IMR-90 (cell line): ENCODE measurements around the gene PARP12. TPM values are rescaled to one million over a fixed set of nuclear protein-coding genes. Genes with fewer than 3 reads are reported as not detected.

Experiments
- ATAC-seq: fragments of 200-7000 bp; cut with Tn5 transposase; 2 replicates; pipeline ENCODE4 v1.9.1; 2020; ENCODE audit warnings: low read depth, mild to moderate bottlenecking, moderate library complexity
- BruUV-seq: library from RNA; stranded (reverse); fragments of 400-500 nt; replicated peaks from 2 replicates; lab custom pipeline; 2021; lab: Mats Ljungman, UMichigan
- CTCF ChIA-PET: fragments of 300-600 bp; formaldehyde crosslinking; extraction: SDS; loops from one replicate; lab custom pipeline; 2021; ENCODE audit warnings: antibody characterized with exemption; lab: Yijun Ruan, JAX
- POLR2A ChIA-PET: fragments of 300-600 bp; sonication (Branson Sonifier 250); formaldehyde crosslinking; loops from one replicate; lab custom pipeline; 2022; ENCODE audit warnings: antibody characterized with exemption; ENCODE audit not compliant: unreplicated experiment; lab: Charles Lee
- DNase-seq: peaks from one replicate; pipeline ENCODE4 v3.0.0; 2013
- H2AFZ ChIP-seq: replicated peaks from 2 replicates; pipeline ENCODE3; 2013; ENCODE audit warnings: low read length, mild to moderate bottlenecking; ENCODE audit not compliant: poor library complexity
- H2AK5ac ChIP-seq: 2 replicates; pipeline ENCODE4 v1.6.1; 2013; ENCODE audit warnings: low read depth, low read length, inconsistent platforms
- H2AK9ac ChIP-seq: replicated peaks from 2 replicates; pipeline ENCODE3; 2013; ENCODE audit warnings: mild to moderate bottlenecking, low read depth, low read length, moderate library complexity; ENCODE audit not compliant: poor library complexity
- H2BK120ac ChIP-seq: 2 replicates; pipeline ENCODE4 v1.6.1; 2013; ENCODE audit warnings: low read depth, low read length, inconsistent platforms
- H2BK15ac ChIP-seq: 3 replicates; pipeline ENCODE4 v1.6.1; 2013; ENCODE audit warnings: low read depth, low read length, inconsistent platforms
- H2BK20ac ChIP-seq: 2 replicates; pipeline ENCODE4 v1.6.1; 2013; ENCODE audit warnings: low read depth, mild to moderate bottlenecking, inconsistent platforms, low read length, moderate library complexity
- H2BK5ac ChIP-seq: 2 replicates; pipeline ENCODE4 v1.6.1; 2013; ENCODE audit warnings: mild to moderate bottlenecking, low read depth, low read length, inconsistent platforms; ENCODE audit not compliant: poor library complexity, severe bottlenecking
- H3K14ac ChIP-seq: replicated peaks from 2 replicates; pipeline ENCODE4 v1.6.1; 2013; ENCODE audit warnings: low read depth, low read length, inconsistent platforms
- H3K18ac ChIP-seq: 2 replicates; pipeline ENCODE4 v1.6.1; 2013; ENCODE audit warnings: low read depth, low read length, control low read depth
- H3K23ac ChIP-seq: 2 replicates; pipeline ENCODE4 v1.6.1; 2013; ENCODE audit warnings: low read depth, low read length, inconsistent platforms
- H3K27ac ChIP-seq: 2 replicates; pipeline ENCODE4 v1.5.1; 2013; ENCODE audit warnings: mild to moderate bottlenecking, control low read depth, low read length; ENCODE audit not compliant: insufficient read depth
- H3K27me3 ChIP-seq: 2 replicates; pipeline ENCODE4 v1.6.1; 2013; ENCODE audit warnings: low read length; ENCODE audit not compliant: control insufficient read depth, insufficient read depth
- H3K36me3 ChIP-seq: 2 replicates; pipeline ENCODE4 v1.6.1; 2013; ENCODE audit warnings: low read length, mixed read lengths; ENCODE audit not compliant: control insufficient read depth, insufficient read depth
- H3K4ac ChIP-seq: 2 replicates; pipeline ENCODE4 v1.6.1; 2013; ENCODE audit warnings: low read depth, low read length, inconsistent platforms
- H3K4me1 ChIP-seq: 2 replicates; pipeline ENCODE4 v1.6.1; 2013; ENCODE audit warnings: low read length, mixed read lengths; ENCODE audit not compliant: control insufficient read depth, insufficient read depth
- H3K4me2 ChIP-seq: 2 replicates; pipeline ENCODE4 v1.6.1; 2013; ENCODE audit warnings: low read depth, mild to moderate bottlenecking, control low read depth, low read length, moderate library complexity
- H3K4me3 ChIP-seq: 2 replicates; pipeline ENCODE4 v1.5.1; 2013; ENCODE audit warnings: low read depth, mild to moderate bottlenecking, control low read depth, low read length, moderate library complexity; ENCODE audit not compliant: insufficient read depth
- H3K56ac ChIP-seq: 2 replicates; pipeline ENCODE4 v1.6.1; 2013; ENCODE audit warnings: low read length, inconsistent platforms; ENCODE audit not compliant: insufficient read depth; ENCODE audit errors: extremely low read depth
- H3K79me1 ChIP-seq, 2 experiments: 2 replicates each; pipeline ENCODE4 v1.6.1; 2013; ENCODE audit warnings: low read length in 2 of 2, inconsistent platforms in 1 of 2, low read depth in 1 of 2
- H3K9ac ChIP-seq: 2 replicates; pipeline ENCODE4 v1.6.1; 2013; ENCODE audit warnings: low read depth, low read length, control low read depth
- H3K9me1 ChIP-seq: 2 replicates; pipeline ENCODE4 v1.6.1; 2013; ENCODE audit warnings: low read length, inconsistent platforms; ENCODE audit not compliant: insufficient read depth
- H3K9me3 ChIP-seq: 2 replicates; pipeline ENCODE4 v1.6.1; 2013; ENCODE audit warnings: low read length; ENCODE audit not compliant: control insufficient read depth, insufficient read depth
- H4K20me1 ChIP-seq: 2 replicates; pipeline ENCODE4 v1.6.1; 2013; ENCODE audit warnings: low read length, inconsistent platforms; ENCODE audit not compliant: insufficient read depth
- H4K5ac ChIP-seq: 2 replicates; pipeline ENCODE4 v1.6.1; 2013; ENCODE audit warnings: mild to moderate bottlenecking, low read depth, low read length, control low read depth
- H4K8ac ChIP-seq, 2 experiments: 2 replicates each; pipeline ENCODE4 v1.6.1; 2013; ENCODE audit warnings: low read depth in 2 of 2, low read length in 2 of 2, control low read depth in 1 of 2, inconsistent platforms in 1 of 2
- H4K91ac ChIP-seq: 2 replicates; pipeline ENCODE4 v1.6.1; 2013; ENCODE audit warnings: low read depth, low read length, inconsistent platforms; ENCODE audit not compliant: insufficient read depth
- BHLHE40 ChIP-seq: fragments of 150-350 bp; IDR thresholded peaks from 2 replicates; pipeline ENCODE4 v1.6.1; 2016; ENCODE audit warnings: mild to moderate bottlenecking, low read depth, low read length
- CEBPB ChIP-seq: IDR thresholded peaks from 2 replicates; pipeline ENCODE4 v1.6.1; 2012; ENCODE audit warnings: low read depth, low read length, improper control_type of control experiment
- CHD1 ChIP-seq: IDR thresholded peaks from 2 replicates; pipeline ENCODE4 v1.6.1; 2012; ENCODE audit warnings: low read depth, low read length, improper control_type of control experiment
- CTCF ChIP-seq: conservative IDR thresholded peaks from 2 replicates; pipeline ENCODE4 v1.5.1; 2012; ENCODE audit warnings: mild to moderate bottlenecking, low read depth, low read length, improper control_type of control experiment
- ELK1 ChIP-seq: fragments of 150-350 bp; IDR thresholded peaks from 2 replicates; pipeline ENCODE4 v1.6.1; 2016; ENCODE audit warnings: low read depth, mild to moderate bottlenecking, low read length, moderate library complexity, borderline replicate concordance
- FOS ChIP-seq: fragments of 150-350 bp; IDR thresholded peaks from 2 replicates; pipeline ENCODE4 v1.6.1; 2016; ENCODE audit warnings: low read depth, low read length
- MAFK ChIP-seq: IDR thresholded peaks from 2 replicates; pipeline ENCODE4 v1.6.1; 2012; ENCODE audit warnings: low read depth, low read length, improper control_type of control experiment
- MAZ ChIP-seq: IDR thresholded peaks from 2 replicates; pipeline ENCODE4 v1.6.1; 2012; ENCODE audit warnings: low read depth, mild to moderate bottlenecking, low read length, improper control_type of control experiment, moderate library complexity, borderline replicate concordance
- MXI1 ChIP-seq: IDR thresholded peaks from 2 replicates; pipeline ENCODE4 v1.6.1; 2012; ENCODE audit warnings: low read depth, mild to moderate bottlenecking, low read length, moderate library complexity, borderline replicate concordance
- NFE2L2 ChIP-seq: fragments of 150-350 bp; IDR thresholded peaks from 2 replicates; pipeline ENCODE4 v1.6.1; 2016; ENCODE audit warnings: low read depth, mild to moderate bottlenecking, low read length
- POLR2A ChIP-seq: IDR thresholded peaks from 2 replicates; pipeline ENCODE4 v1.6.1; 2012; ENCODE audit warnings: mild to moderate bottlenecking, low read depth, low read length
- RAD21 ChIP-seq: IDR thresholded peaks from 2 replicates; pipeline ENCODE4 v1.6.1; 2012; ENCODE audit warnings: low read length, improper control_type of control experiment
- RCOR1 ChIP-seq: IDR thresholded peaks from 2 replicates; pipeline ENCODE4 v1.6.1; 2012; ENCODE audit warnings: mild to moderate bottlenecking, low read length, improper control_type of control experiment; ENCODE audit not compliant: insufficient replicate concordance
- RFX5 ChIP-seq: IDR thresholded peaks from 2 replicates; pipeline ENCODE4 v1.8.0; 2012; ENCODE audit warnings: low read depth, mild to moderate bottlenecking, low read length, moderate library complexity
- SMC3 ChIP-seq: fragments of 150-350 bp; IDR thresholded peaks from 2 replicates; pipeline ENCODE4 v1.6.1; 2016; ENCODE audit warnings: low read depth, mild to moderate bottlenecking, antibody characterized with exemption, low read length, moderate library complexity
- USF2 ChIP-seq: fragments of 150-350 bp; IDR thresholded peaks from 2 replicates; pipeline ENCODE4 v1.6.1; 2017; ENCODE audit warnings: mild to moderate bottlenecking, antibody characterized with exemption, low read length, low read depth
- dilution Hi-C: fragments of 300-500 bp; cut with HindIII; formaldehyde crosslinking; loops from one replicate; pipeline ENCODE4 v1.14.3; 2018; ENCODE audit warnings: low sequenced_read_pairs; ENCODE audit not compliant: unreplicated experiment
- in situ Hi-C: fragments of 300-500 bp; cut with MboI; formaldehyde crosslinking; loops from 3 replicates; pipeline ENCODE4 v1.14.3; 2019; ENCODE audit warnings: low sequenced_read_pairs, inconsistent platforms, mixed read lengths
- intact Hi-C: fragments of 100-400 bp; cut with micrococcal nuclease; formaldehyde crosslinking; loops from 2 replicates; pipeline ENCODE4 v1.10.0; 2022
- polyA plus RNA-seq, 3 experiments: library from polyadenylated mRNA; depleted of rRNA; stranded (reverse); fragments of >200 nt; gene quantifications; 2 replicates each; pipeline ENCODE4 v1.2.3, GENCODE V29; 2012; ENCODE audit warnings: low replicate concordance in 1 of 3
- total RNA-seq: library from RNA; depleted of rRNA; stranded (reverse); fragments of >200 nt; gene quantifications from 2 replicates; pipeline ENCODE4 v1.2.3, GENCODE V29; 2012

Gene PARP12
- total and polyA plus RNA-seq, 2 of the 4 experiments (the other 2 are of a cell fraction) = 7.2 to 11.3 TPM

GRCh38 chr7:140034421-140034820 lies 28.3 kb downstream of the PARP12 start:
- no peak overlapping the region for H3K4me3 ChIP-seq
- H3K18ac ChIP-seq = no peak overlapping the region
- no TSS peak for BruUV-seq

More at GRCh38 chr7:140034421-140034820, 28.3 kb downstream of the PARP12 start:
- Histone ChIP-seq H4K8ac (0 out of 4 replicates have a peak overlapping the region, but pooled peaks of 1 of the 2 experiments have one; percentile 86), H2AFZ (no peak overlapping the region), H3K9me1 (peaks cover 20% of the 10 kb centered on the region), H3K9ac (no peak overlapping the region), H3K4me1 (peaks cover 13% of the 10 kb centered on the region), H2BK120ac (peak overlapping the region; percentile 97), H3K27me3 (no peaks in the 10 kb centered on the region), H4K5ac (no peak overlapping the region), H2BK15ac (peak overlapping the region; percentile 29; the same call in 1 of the 3 replicates), H4K91ac (no peak overlapping the region), H2AK5ac (no peak overlapping the region), H3K4ac (no peak overlapping the region), H3K27ac (no peak overlapping the region), H3K4me2 (no peak overlapping the region), H3K23ac (no peak overlapping the region), H4K20me1 (no peaks in the 10 kb centered on the region), H2BK5ac (no peak overlapping the region), H3K9me3 (no peaks in the 10 kb centered on the region), H3K79me1 (peaks cover 0 to 17% of the 10 kb centered on the region in 2 experiments; a peak in 1 of 4 replicates), H3K56ac (no peak overlapping the region), H2BK20ac (no peak overlapping the region; the same call in 1 of the 2 replicates), H3K36me3 (peaks cover 7% of the 10 kb centered on the region), H3K14ac (0 out of 2 replicates have a peak overlapping the region, but pooled peaks have one; percentile 6), H2AK9ac (no peak overlapping the region)
- POLR2A ChIA-PET = no interaction called here
- DNase-seq (no peak), ATAC-seq (no peak)
- intact Hi-C loops (no loop called here), dilution Hi-C loops (no loop called here), in situ Hi-C loops (no loop called here)
- CTCF ChIA-PET = no interaction called here
- no peak for TF ChIP-seq SMC3
- no peak for TF ChIP-seq MXI1
- TF ChIP-seq MAZ = no peak
- TF ChIP-seq NFE2L2 = no peak
- no peak for TF ChIP-seq CTCF
- no peak for TF ChIP-seq RCOR1
- TF ChIP-seq FOS = no peak
- TF ChIP-seq BHLHE40 = no peak
- no peak for TF ChIP-seq RFX5
- TF ChIP-seq USF2 = no peak
- no peak for TF ChIP-seq MAFK
- no peak for TF ChIP-seq POLR2A
- TF ChIP-seq CHD1 = no peak
- TF ChIP-seq RAD21 = no peak
- no peak for TF ChIP-seq CEBPB
- no peak for TF ChIP-seq ELK1
